Thyroid gland (tissue), 4 donors: ENCODE data around the gene WDR64. TPM values are rescaled to one million over a fixed set of nuclear protein-coding genes. Genes with fewer than 3 reads are reported as not detected.

ENCODE experiments used
- DNase-seq, 2 donors: peaks; one replicate each; pipeline ENCODE4 v3.0.0-alpha.2; 2019
- H3K27ac ChIP-seq, 3 donors: fragments of 200-600 bp; sonication (generic); 1 replicate in 2 of 3; 2 replicates in 1 of 3; pipeline ENCODE4 v1.5.1; 2016 to 2019; ENCODE audit warnings: mild to moderate bottlenecking in 1 of 3, moderate library complexity in 1 of 3
- H3K27me3 ChIP-seq: fragments of 200-600 bp; sonication (generic); one replicate; pipeline ENCODE4 v1.5.1; 2019
- H3K36me3 ChIP-seq, 2 donors: fragments of 200-600 bp; sonication (generic); one replicate each; pipeline ENCODE4 v1.5.1; 2016 to 2019
- H3K4me1 ChIP-seq, 2 donors: fragments of 200-600 bp; sonication (generic); one replicate each; pipeline ENCODE4 v1.5.1; 2017 to 2019
- H3K4me3 ChIP-seq, 3 donors: fragments of 200-600 bp; sonication (generic); replicated peaks in 1 of 3; 1 replicate in 2 of 3; 2 replicates in 1 of 3; pipeline ENCODE4 v1.5.1; 2016; ENCODE audit warnings: mild to moderate bottlenecking in 1 of 3
- H3K9me3 ChIP-seq: fragments of 200-600 bp; sonication (generic); one replicate; pipeline ENCODE4 v1.5.1; 2017
- POLR2A ChIP-seq, 2 donors: fragments of 450-650 bp; IDR thresholded peaks; one replicate each; pipeline ENCODE4 v1.6.1; 2017; ENCODE audit warnings: antibody characterized with exemption in 2 of 2, mild to moderate bottlenecking in 2 of 2, moderate library complexity in 1 of 2
- WGBS, 2 donors: methylation state at CpG; one replicate each; pipeline ENCODE4 v1.1.5; 2017; 5-methylcytosine and 5-hydroxymethylcytosine counted together
- intact Hi-C: fragments of 100-400 bp; cut with DNase I; formaldehyde crosslinking; loops from one replicate; pipeline ENCODE4 v1.15.1; 2023
- total RNA-seq, 4 donors: library from RNA; depleted of rRNA; stranded (reverse); fragments of >200 nt; gene quantifications; one replicate each; pipeline ENCODE4 v1.2.3, GENCODE V29; 2016
- TF ChIP-seq, protein P1 (sequence below), 6 experiments: fragments of 200-600 bp in 3 of 6; fragments of 450-650 bp in 3 of 6; sonication (generic) in 3 of 6; IDR thresholded peaks; one replicate each; pipeline ENCODE4 v1.5.1; 2016 to 2019; ENCODE audit warnings: antibody characterized with exemption in 6 of 6, mild to moderate bottlenecking in 2 of 6, inconsistent platforms in 1 of 6, moderate library complexity in 1 of 6

Gene WDR64
- total RNA-seq, 4 donors from 2014 or later, result not detected

DNA sequence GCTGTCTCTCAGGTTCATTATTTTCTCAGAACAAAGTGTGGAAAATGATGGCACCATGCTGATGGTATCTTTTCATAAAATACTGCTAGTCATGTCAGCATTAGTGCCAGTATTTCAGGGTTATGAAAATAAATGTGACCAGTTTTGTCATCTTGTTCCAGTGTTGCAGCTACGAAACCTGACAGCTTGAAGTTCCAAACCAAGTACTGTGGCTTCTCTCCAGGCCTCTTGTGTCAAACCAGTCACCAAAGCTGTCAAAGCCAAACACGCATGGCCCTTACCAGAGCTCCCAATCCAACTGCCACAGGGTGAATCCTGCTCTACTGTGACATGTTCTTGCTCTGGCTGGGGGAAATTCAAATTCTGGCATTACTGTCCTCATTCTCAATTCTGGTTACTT, 175.2 kb downstream of the WDR64 start:
- TF ChIP-seq POLR2A (IDR thresholded peaks at IDR 0.05), result no peak
- TF ChIP-seq, protein P1, sequence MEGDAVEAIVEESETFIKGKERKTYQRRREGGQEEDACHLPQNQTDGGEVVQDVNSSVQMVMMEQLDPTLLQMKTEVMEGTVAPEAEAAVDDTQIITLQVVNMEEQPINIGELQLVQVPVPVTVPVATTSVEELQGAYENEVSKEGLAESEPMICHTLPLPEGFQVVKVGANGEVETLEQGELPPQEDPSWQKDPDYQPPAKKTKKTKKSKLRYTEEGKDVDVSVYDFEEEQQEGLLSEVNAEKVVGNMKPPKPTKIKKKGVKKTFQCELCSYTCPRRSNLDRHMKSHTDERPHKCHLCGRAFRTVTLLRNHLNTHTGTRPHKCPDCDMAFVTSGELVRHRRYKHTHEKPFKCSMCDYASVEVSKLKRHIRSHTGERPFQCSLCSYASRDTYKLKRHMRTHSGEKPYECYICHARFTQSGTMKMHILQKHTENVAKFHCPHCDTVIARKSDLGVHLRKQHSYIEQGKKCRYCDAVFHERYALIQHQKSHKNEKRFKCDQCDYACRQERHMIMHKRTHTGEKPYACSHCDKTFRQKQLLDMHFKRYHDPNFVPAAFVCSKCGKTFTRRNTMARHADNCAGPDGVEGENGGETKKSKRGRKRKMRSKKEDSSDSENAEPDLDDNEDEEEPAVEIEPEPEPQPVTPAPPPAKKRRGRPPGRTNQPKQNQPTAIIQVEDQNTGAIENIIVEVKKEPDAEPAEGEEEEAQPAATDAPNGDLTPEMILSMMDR (IDR thresholded peaks at IDR 0.05), result no peak
- intact Hi-C loops, result no loop called here

DNA sequence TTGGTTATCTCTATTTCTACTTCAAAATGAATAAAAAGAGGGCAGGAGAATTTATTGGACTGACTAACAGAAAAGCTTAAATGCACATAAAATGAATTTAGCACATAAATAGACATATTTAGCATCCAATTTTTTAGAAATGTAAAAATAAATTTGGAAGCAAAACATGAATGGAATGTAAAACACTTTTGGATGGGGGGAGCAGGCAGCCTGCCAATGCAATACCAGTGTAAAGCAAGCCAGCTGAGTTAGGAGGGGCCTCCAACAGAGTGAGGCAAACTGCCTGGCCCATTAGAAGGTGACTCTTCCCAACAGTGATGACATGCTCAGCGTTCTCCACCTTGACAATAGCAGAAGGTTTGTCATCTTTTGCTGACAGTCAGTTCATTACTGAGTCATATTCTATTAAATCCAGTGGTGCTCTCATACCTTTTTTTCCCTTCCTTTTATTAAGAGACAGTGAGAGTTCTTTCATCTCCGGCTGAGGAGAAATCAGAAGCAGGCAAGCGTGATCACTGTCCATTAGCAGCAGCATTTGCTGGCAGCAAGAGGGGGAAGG, 176.5 kb downstream of the WDR64 start:
- TF ChIP-seq, protein P1 (IDR thresholded peaks at IDR 0.05), result no peak
- no peak for TF ChIP-seq POLR2A (IDR thresholded peaks at IDR 0.05)

More for the DNA sequence above, 175.2 kb downstream of the WDR64 start:
- Histone ChIP-seq H3K36me3 (no peaks in the 10 kb centered on the region), H3K9me3 (no peaks in the 10 kb centered on the region), H3K4me3 (no peak overlapping the region), H3K27me3 (no peaks in the 10 kb centered on the region), H3K27ac (no peak overlapping the region), H3K4me1 (no peaks in the 10 kb centered on the region)
- no peak for DNase-seq
- WGBS, 2 donors, result 80 to 89% methylated on average over 2 of the region's 2 CpGs

DNA sequence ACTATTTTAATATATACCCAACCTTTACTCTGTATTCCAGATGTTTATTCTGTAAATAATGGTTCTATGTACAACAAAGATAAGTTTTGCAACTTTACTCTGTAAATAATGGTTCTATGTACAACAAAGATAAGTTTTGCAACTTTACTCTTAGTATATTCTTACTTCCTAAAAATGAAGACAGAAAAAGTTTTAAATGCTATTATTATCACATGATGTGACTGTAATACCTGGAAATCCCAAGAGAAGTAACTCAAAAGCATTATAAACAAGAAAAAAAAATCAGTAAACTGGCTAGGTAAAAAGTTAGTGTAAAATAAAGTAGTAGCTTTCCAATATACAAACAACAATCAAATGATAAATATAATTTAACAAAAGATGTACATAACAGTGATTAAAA, 177.4 kb downstream of the WDR64 start:
- H3K36me3 ChIP-seq, result no peaks in the 10 kb centered on the region
- H3K4me3 ChIP-seq, result no peak overlapping the region
- TF ChIP-seq, protein P1 (IDR thresholded peaks at IDR 0.05), result no peak
- no peak for TF ChIP-seq POLR2A (IDR thresholded peaks at IDR 0.05)
- no peaks in the 10 kb centered on the region for H3K9me3 ChIP-seq
- DNase-seq, result no peak
- intact Hi-C loops, result no loop called here
- no peaks in the 10 kb centered on the region for H3K27me3 ChIP-seq
- H3K27ac ChIP-seq, result no peak overlapping the region
- no peaks in the 10 kb centered on the region for H3K4me1 ChIP-seq

More for the DNA sequence above, 176.5 kb downstream of the WDR64 start:
- no peak for DNase-seq
- Histone ChIP-seq H3K27ac (no peak overlapping the region), H3K36me3 (no peaks in the 10 kb centered on the region), H3K9me3 (no peaks in the 10 kb centered on the region), H3K4me3 (no peak overlapping the region), H3K4me1 (no peaks in the 10 kb centered on the region), H3K27me3 (no peaks in the 10 kb centered on the region)
- intact Hi-C loops, result no loop called here
- WGBS, 2 donors, result 55 to 68% methylated on average over 3 of the region's 3 CpGs

DNA sequence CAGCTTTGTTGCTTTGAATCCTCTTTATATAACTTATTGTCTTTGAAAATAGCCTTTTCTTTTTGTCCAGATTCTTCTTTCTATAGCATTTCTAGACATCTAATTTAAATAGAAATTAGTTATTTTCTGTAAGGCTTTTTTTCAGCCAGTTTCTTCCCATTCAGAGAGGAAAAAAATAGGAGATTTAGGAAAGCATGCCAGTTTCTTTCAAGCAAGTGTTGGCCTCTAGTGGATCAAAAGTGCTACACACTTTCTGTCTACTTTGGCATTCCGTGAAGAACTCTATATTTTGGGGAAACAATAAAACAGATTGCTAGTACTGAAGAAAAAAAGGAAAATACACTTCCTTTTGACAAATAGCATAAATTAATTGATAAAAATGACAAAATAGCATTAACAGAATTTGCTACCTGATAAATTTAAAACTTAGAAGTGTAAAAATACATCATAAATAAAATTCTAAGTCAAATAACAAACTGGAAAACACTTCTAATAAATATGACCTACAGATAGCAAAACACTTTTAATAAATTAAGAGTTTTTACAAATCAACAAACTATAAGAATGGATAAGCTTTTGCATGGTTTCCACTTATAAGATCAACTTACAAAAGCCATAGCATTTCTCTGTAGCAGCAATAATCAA, 182.8 kb downstream of the WDR64 start:
- no peaks in the 10 kb centered on the region for H3K4me1 ChIP-seq
- H3K27me3 ChIP-seq, result no peaks in the 10 kb centered on the region
- no peak overlapping the region for H3K27ac ChIP-seq
- TF ChIP-seq, protein P1 (IDR thresholded peaks at IDR 0.05), result peak in 4 of 6 experiments; percentile 19 to 58 (median 49)
- TF ChIP-seq POLR2A (IDR thresholded peaks at IDR 0.05), result no peak
- H3K9me3 ChIP-seq, result no peaks in the 10 kb centered on the region
- intact Hi-C loops, result loop anchor here (10.0 kb wide), 1 partner anchor 220 kb away; no protein-coding TSS in a partner anchor
- no peak for DNase-seq
- 2% methylated on average over 1 of the region's 1 CpG for WGBS, 2 donors
- no peak overlapping the region for H3K4me3 ChIP-seq
- no peaks in the 10 kb centered on the region for H3K36me3 ChIP-seq

DNA sequence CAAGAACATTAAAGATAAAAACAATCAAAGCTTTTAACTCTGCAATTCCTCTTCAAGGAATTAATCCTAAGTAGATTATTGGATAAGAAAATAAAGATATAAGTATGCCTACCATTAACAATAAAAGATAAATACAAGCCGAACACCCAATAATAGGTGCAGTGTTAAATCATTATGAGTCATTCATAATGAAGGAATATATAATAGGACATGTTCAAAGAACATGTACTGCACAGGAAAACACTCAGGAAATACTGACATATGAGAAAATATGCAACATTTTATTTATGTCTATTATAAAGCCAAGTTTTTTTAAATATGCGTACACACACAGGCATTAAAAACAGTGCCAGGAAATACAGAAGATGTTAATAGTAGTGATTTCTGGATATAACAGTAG, 184.9 kb downstream of the WDR64 start:
- no peaks in the 10 kb centered on the region for H3K4me1 ChIP-seq
- H3K4me3 ChIP-seq, result no peak overlapping the region
- no peaks in the 10 kb centered on the region for H3K36me3 ChIP-seq
- TF ChIP-seq POLR2A (IDR thresholded peaks at IDR 0.05), result no peak
- TF ChIP-seq, protein P1 (IDR thresholded peaks at IDR 0.05), result no peak
- H3K27ac ChIP-seq, result no peak overlapping the region
- DNase-seq, result no peak
- intact Hi-C loops, result loop anchor here (10.0 kb wide), 1 partner anchor 222 kb away; no protein-coding TSS in a partner anchor
- WGBS, 2 donors, result 92 to 95% methylated on average over 2 of the region's 2 CpGs
- H3K27me3 ChIP-seq, result no peaks in the 10 kb centered on the region
- H3K9me3 ChIP-seq, result no peaks in the 10 kb centered on the region
